IPS DF 4.7 (cell line): Measurements from ENCODE around the gene TFAP2C.
"Not testable (repeated sequence)": the region's sequence is repeated elsewhere in the genome, so short reads cannot be mapped to it uniquely, and the experiment has no call there.

Experiments
- DNase-seq: peaks from one replicate; pipeline ENCODE4 v3.0.0-alpha.2; 2013; ENCODE audit warnings: low spot score; ENCODE audit errors: extremely low read depth

TFAP2C gene

GRCh38 chr20:56616716-56617115 is 12.4 kb upstream of the TFAP2C start:
- no peak for DNase-seq

GRCh38 chr20:56617489-56617888 is 11.6 kb upstream of the TFAP2C start:
- DNase-seq: no peak

- DNase-seq: no peak
These were observed 7.4 kb upstream of the TFAP2C start for GRCh38 chr20:56621730-56622129.

- not testable (repeated sequence) for DNase-seq
These were observed 5.2 kb upstream of the TFAP2C start for GRCh38 chr20:56623930-56624329.

GRCh38 chr20:56624786-56625681 is 4.1 kb upstream of the TFAP2C start:
- DNase-seq: no peak

- DNase-seq: no peak
These were observed 3.3 kb upstream of the TFAP2C start for GRCh38 chr20:56625837-56626236.

- no peak for DNase-seq
These were observed 2.6 kb upstream of the TFAP2C start for GRCh38 chr20:56626367-56627121.

GRCh38 chr20:56627122-56628014 is 1.7 kb upstream of the TFAP2C start:
- DNase-seq: no peak

- DNase-seq: no peak
These were observed 862 bp upstream of the TFAP2C start for GRCh38 chr20:56628015-56628872.

- no peak for DNase-seq
These were observed 469 bp downstream of the TFAP2C start for GRCh38 chr20:56629464-56630085.

- DNase-seq: no peak
These were observed 984 bp downstream of the TFAP2C start for GRCh38 chr20:56630086-56630493.

- no peak for DNase-seq
These were observed 1.6 kb downstream of the TFAP2C start for GRCh38 chr20:56630506-56631317.

- no peak for DNase-seq
These were observed 2.3 kb downstream of the TFAP2C start for GRCh38 chr20:56631318-56631989.

GRCh38 chr20:56631990-56632327 is 2.9 kb downstream of the TFAP2C start:
- DNase-seq: no peak

GRCh38 chr20:56634307-56634706 is 5.2 kb downstream of the TFAP2C start:
- DNase-seq: no peak

GRCh38 chr20:56634735-56635385 is 5.8 kb downstream of the TFAP2C start:
- no peak for DNase-seq

GRCh38 chr20:56636716-56637115 is 7.6 kb downstream of the TFAP2C start:
- DNase-seq: no peak

GRCh38 chr20:56637576-56637975 is 8.5 kb downstream of the TFAP2C start:
- DNase-seq: no peak
